HG03432 (cell line): ENCODE results near the gene NEK7.

ENCODE experiments used
- ATAC-seq: cut with Tn5 transposase; IDR thresholded peaks from one replicate; pipeline ENCODE4 v1.9.1; 2021; ENCODE audit warnings: mild to moderate bottlenecking, moderate library complexity; ENCODE audit not compliant: unreplicated experiment

Gene NEK7

GRCh38 chr1:198253259-198253658 is 96.5 kb downstream of the NEK7 start:
- peak; percentile 89 for ATAC-seq

- ATAC-seq: peak; percentile 97
Observed at GRCh38 chr1:198253668-198254067, 96.9 kb downstream of the NEK7 start.

DNA sequence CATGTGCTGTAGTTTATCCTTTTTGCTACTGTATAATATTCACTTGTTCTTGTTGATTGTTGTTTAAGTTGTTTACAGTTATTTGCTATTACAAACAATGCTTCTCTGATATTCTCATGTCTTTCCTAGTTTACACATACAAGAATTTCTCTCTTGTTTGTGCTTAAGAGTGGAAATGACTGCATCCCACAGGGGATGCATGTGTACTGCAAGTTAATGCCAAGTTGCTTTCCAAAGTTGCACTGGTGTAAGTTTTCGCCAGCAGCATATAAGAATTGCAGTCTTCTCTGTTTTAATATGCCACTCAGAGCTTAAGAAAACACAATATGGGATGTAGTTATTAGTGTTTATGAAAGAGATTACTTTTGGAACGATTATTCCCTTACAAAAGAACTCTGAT is 97.7 kb downstream of the NEK7 start:
- no peak for ATAC-seq

- ATAC-seq: no peak
Observed at GRCh38 chr1:198254948-198255347, 98.2 kb downstream of the NEK7 start.

- no peak for ATAC-seq
Observed at GRCh38 chr1:198255784-198256183, 99.0 kb downstream of the NEK7 start.

DNA sequence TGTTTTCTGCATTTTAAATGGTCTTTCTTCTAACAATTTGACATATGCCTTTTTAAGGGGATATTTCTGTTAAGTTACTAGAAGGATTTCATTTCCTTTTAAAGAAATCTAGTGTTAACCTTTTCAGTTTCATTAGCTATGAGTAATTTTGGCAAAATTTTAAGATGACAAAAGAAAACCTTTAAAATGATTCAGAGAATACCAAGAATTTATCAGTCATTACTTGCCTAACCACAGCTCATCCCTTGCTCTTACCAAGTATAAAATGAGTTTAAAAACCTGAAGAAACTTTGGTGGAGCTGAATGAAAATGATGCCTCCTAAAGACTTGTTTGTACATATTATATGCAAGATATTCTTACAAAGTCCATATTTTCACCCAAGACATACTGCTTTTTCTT is 101.7 kb downstream of the NEK7 start:
- peak; percentile 75 for ATAC-seq

DNA sequence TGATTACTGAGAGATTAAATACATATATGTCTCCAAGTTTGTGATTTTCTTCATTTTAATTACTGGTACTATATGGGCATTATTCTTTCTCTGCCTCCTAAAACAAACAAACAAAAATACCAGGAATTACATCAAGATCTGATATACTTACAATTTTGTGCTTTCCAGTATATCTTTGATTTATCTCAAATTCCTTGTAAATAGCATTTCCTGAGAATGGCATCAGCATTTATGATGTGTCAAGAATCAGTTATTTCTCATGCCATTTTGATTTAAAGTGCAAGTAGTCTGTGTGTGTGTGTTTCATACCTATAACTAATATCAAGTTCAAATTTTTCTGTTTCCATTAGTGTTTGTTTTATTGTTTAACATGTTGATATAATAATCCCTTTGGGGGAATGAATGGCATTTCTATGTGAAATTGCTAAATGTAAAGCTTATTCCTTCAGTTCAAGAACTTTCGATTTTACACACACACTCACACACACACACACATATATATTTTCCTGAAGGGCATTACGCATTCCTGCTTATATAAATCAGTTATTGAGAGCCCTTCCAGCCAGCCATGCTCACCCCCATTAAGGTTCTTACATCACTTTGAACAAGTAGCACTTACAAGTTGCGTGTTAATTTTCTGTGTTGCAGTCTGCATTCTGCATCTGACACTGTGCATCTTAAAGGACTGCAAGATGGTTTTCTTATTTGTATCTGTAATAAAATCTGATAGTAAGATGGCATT is 102.7 kb downstream of the NEK7 start:
- ATAC-seq: no peak

DNA sequence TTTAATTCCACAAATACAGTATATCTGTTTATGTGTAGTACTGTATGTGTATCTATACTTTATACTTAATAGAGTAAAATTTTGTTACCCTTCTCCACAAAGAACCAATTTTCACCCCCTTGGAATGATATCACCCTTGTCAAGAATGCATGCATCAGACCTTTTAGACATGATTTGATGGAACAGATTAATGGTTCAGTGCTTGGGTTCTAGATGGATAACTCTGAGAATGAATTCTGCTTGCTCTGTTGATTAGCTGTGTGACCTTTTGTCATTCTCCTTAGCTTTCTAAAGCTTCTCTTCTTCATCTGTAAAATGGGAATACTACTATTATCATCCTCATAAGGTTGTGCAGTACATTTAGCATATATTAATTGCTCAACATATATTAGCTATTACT is 105.1 kb downstream of the NEK7 start:
- ATAC-seq: no peak

GRCh38 chr1:198263186-198263585 is 106.4 kb downstream of the NEK7 start:
- no peak for ATAC-seq

DNA sequence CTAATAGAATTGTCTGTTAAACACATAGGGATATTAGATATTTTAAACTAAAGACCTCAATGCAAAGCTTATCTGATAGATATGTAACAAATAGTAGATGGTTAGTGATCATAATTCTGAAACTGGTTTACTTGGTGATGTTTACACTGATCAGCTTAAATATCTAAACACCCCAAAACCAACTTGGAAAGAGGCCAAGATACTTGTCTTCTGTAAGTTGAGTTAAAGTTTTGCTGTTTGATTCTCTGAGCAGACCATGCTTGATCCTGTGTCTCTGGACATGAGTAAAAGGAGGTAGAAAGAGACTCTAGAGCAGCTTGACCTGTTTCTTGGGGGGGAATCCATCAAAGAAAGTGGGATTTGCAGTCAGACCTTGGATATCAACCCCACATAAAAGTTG is 107.5 kb downstream of the NEK7 start:
- ATAC-seq: no peak

DNA sequence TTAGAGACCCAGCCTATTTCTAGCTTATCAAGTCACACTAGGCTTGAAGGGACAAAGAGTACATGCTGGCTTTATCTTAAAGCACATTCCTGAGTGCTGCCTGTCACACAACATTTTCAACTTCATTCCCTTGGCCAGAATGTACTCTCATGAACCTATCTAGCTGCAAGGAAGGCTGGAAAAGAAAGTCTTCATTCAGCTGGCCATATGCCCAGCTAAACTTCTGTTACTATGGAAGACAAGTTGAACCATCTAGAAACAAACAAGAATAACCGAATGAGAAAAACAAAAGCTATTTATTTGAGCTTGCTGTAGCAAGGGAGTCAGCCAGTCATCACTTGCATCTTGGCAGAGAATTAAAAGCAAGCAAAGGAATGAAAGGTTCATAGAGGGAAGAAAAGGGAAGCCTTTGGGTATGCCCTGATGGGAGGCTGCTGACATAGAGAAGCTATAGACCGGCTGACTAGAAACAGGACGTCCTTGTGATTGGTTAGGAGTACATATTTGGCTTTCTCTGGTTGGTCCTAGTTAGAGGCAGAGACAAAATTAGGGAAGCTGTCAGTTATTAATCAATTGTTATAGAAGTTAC is 108.4 kb downstream of the NEK7 start:
- no peak for ATAC-seq

DNA sequence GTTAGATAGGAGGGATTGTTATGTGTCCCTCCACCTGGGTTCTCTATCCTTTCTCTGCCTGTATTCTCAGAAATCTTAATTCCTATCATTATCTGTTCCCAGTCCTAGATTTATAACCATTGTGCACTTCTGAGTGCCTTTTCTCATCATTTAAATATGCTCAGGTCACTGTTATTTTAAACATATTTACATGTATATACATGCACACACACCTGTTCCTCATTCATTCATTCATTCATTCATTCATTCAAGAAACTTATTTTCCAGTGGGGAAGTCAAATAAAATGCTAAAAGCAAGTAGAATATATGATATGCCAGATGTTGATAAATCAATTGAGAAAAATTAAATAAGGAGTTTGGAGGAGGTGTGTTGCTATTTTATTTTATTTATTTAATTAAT is 110.3 kb downstream of the NEK7 start:
- ATAC-seq: no peak

GRCh38 chr1:198267921-198268320 is 111.1 kb downstream of the NEK7 start:
- ATAC-seq: no peak

- no peak for ATAC-seq
Observed at GRCh38 chr1:198268784-198269645, 112.2 kb downstream of the NEK7 start.

GRCh38 chr1:198269646-198269940 is 112.8 kb downstream of the NEK7 start:
- ATAC-seq: no peak

DNA sequence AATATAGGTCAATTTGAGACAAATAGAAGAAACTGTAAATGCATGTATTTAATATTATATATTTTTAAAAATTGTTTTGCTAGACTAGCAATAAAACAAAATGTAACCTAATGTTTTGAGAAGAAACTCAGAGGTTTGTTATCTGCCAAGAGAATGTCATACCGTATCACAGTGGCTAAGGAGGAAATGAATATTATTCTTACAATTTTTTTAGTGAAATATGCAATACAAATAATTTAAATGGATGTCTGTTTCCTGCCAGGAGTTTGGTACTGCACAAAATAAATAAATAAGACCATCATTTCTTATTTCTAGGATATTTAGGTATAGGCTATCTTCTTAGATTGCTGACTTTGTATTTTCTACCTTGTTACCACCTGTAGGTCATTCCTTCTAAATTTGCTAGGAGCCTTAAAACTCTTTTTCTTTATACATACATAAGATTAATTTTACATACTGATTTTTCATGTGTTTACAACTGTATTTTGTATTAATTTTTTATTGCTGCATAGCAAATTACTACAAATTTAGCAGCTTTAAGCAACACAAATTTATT is 113.6 kb downstream of the NEK7 start:
- no peak for ATAC-seq

DNA sequence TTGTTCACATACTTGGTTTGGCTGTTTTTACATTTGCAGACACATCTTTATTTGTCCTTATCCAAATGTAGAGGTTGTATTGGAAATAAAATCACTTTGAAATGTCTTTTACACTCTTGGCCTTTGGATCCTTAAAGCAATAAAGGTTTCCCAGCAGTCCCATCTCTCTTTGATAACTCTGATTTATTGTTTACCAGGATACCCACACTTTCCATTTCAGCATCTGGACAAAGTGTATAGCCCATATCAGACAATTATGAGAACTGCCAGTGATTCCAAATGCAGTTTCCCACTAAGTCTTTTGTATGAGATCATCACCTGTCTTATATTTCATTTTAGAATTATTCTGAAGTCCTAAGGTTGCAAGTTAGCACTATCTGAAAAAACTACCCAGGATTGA is 114.7 kb downstream of the NEK7 start:
- ATAC-seq: no peak

GRCh38 chr1:198272492-198272891 is 115.7 kb downstream of the NEK7 start:
- no peak for ATAC-seq

DNA sequence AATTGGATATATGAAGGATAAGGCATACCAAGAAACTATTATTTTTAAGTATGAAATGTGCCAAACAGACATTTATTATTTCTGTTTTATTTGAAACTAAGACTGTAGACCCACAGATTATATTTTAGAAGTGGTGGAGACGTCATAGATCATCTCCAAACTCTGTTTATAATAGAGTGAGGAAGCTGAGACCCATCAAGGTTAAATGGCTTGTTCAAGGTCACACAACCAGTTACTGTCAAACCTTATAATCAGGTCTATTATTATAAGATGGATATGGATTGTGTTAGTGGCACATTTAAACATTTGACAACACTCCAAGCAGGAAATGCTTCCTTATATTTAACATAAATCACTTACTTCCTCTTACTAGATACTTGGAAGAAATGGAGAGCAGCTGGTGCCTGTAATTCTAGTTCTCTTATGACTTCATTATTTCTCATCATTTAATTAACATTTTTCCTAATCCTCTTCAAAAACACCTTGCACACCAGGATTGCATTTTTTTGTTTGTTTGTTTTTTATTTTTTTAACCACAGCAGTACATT is 117.0 kb downstream of the NEK7 start:
- no peak for ATAC-seq

DNA sequence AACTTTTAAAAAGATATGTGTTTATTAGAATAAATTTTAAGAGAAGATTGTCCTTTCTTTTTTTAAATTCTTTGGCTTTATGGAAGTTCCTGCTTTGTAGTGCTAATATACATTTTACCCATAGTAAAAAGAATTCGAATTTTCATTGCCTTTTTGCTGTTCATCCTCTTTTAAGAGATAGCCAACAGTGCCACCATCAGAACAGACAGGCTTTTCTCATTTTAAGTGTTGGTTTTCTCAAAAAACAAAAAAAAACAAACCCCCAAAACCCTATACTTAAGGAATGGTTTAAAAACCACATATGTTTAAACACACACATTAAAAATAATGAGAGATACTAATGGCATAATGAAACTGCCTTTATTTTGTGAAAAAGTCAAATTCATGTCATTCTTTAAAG is 118.8 kb downstream of the NEK7 start:
- ATAC-seq: no peak

GRCh38 chr1:198276241-198276640 is 119.4 kb downstream of the NEK7 start:
- no peak for ATAC-seq

DNA sequence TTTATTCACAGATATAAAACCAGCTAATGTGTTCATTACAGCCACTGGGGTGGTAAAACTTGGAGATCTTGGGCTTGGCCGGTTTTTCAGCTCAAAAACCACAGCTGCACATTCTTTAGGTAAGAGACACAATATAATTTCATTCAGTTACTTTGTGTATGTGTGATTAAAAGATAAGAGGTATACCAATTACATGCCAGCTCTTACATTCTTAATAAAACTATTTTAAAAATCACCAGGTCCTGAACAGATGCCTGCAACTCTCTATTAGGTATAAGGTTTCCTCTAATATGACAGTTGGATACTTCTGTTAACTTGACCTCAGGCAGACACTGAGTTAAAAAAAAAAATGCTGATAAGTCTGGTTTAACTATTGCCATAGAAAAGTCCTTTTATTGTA is 122.1 kb downstream of the NEK7 start:
- ATAC-seq: no peak
